Gastrocnemius medialis (tissue), 4 donors: ENCODE results near the gene MAGEA6.
"Not testable (repeated sequence)": the region's sequence is repeated elsewhere in the genome, so short reads cannot be mapped to it uniquely, and the experiment has no call there.

Experiments
- POLR2A ChIP-seq, 2 donors: fragments of 450-650 bp; IDR thresholded peaks; one replicate each; pipeline ENCODE4 v1.6.1; 2017; ENCODE audit warnings: antibody characterized with exemption in 2 of 2, mild to moderate bottlenecking in 2 of 2, moderate library complexity in 2 of 2
- TF ChIP-seq, protein P1 (sequence below), 5 experiments: fragments of 450-650 bp in 3 of 5; fragments of 200-600 bp in 2 of 5; sonication (generic) in 2 of 5; IDR thresholded peaks in 4 of 5; conservative IDR thresholded peaks in 1 of 5; 1 replicate in 4 of 5; 2 replicates in 1 of 5; pipeline ENCODE4 v1.5.1; 2016 to 2019; ENCODE audit warnings: antibody characterized with exemption in 5 of 5, mild to moderate bottlenecking in 3 of 5, moderate library complexity in 3 of 5

DNA sequence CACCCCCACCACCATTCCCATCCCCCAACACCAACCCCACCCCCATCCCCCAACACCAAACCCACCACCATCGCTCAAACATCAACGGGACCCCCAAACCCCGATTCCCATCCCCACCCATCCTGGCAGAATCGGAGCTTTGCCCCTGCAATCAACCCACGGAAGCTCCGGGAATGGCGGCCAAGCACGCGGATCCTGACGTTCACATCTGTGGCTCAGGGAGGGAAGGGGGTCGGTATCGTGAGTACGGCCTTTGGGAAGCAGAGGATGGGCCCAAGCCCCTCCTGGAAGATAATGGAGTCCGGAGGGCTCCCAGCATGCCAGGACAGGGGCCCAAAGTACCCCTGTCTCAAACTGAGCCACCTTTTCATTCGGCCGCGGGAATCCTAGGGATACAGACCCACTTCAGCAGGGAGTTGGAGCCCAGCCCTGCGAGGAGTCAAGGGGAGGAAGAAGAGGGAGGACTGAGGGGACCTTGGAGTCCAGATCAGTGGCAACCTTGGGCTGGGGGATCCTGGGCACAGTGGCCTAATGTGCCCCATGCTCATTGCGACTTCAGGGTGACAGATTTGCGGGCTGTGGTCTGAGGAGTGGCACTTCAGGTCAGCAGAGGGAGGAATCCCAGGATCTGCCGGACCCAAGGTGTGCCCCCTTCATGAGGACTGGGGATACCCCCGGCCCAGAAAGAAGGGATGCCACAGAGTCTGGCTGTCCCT, 35.2 kb downstream of the MAGEA6 start:
- TF ChIP-seq POLR2A (IDR thresholded peaks at IDR 0.05): not testable (repeated sequence)
- TF ChIP-seq, protein P1, sequence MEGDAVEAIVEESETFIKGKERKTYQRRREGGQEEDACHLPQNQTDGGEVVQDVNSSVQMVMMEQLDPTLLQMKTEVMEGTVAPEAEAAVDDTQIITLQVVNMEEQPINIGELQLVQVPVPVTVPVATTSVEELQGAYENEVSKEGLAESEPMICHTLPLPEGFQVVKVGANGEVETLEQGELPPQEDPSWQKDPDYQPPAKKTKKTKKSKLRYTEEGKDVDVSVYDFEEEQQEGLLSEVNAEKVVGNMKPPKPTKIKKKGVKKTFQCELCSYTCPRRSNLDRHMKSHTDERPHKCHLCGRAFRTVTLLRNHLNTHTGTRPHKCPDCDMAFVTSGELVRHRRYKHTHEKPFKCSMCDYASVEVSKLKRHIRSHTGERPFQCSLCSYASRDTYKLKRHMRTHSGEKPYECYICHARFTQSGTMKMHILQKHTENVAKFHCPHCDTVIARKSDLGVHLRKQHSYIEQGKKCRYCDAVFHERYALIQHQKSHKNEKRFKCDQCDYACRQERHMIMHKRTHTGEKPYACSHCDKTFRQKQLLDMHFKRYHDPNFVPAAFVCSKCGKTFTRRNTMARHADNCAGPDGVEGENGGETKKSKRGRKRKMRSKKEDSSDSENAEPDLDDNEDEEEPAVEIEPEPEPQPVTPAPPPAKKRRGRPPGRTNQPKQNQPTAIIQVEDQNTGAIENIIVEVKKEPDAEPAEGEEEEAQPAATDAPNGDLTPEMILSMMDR (IDR thresholded peaks at IDR 0.05 in 4 of 5, conservative IDR thresholded peaks at IDR 0.05 in 1 of 5): not testable (repeated sequence)
